ENCODE results near the gene TSPAN9. TPM values are rescaled to one million over a fixed set of nuclear protein-coding genes. Genes with fewer than 3 reads are reported as not detected.

Gene TSPAN9
- total RNA-seq, 4 donors from 2014 or later = 13.7 to 35.4 (median 26.7) TPM

DNA sequence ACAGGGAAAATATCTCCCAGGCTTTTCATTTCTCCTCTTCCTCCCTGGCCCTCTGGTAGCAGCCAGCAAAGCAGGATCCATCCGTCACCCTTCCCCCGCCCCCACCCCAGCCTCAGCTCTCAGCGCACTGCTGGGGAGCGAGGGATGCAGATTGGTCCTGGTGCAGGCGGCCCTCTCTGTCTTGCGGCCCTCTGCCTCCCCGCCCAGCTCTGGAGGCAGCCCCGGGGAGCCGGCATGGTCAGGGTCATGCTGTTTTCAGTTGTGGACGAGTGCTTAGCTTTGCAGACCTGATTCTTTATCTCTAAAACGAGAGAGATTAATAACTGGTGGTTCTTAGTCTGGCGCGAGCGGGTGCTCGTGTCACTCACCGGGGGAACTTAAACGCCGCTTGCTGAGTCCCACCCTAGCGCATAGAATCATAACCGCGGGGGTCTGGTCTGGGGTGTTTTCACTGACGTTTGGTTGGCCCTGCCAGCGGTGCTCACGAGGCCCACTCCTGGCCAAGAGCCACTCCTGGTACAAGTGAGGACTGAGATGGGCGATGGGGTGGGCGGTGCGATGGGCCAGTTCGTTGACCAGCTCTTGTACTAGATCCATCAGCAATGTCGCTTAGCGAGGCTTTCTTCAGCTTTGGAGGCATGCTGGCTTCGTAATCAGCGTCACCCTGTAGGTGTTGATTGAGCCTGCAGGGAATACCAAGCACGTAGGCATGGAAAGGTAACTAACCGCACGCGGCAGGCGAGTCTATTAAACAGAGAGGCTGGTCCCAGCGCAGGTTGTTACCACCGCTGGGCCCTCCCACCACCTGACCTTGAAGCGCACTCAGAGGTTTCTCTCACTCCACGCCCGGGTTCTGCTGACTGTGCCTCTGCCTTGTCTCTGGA lies 95.2 kb downstream of the TSPAN9 start:
- no peak for DNase-seq (ENCODE audit: extremely low spot score)
- Histone ChIP-seq H3K4me1 (peaks cover 12 to 19% (median 17%) of the 10 kb centered on the region in 4 donors), H3K4me3 (no peak overlapping the region), H3K9me3 (no peaks in the 10 kb centered on the region), H3K36me3 (peaks cover 0 to 13% (median 0%) of the 10 kb centered on the region in 4 donors), H3K27me3 (no peaks in the 10 kb centered on the region), H3K27ac (replicated peaks in 1 of 4) (no peak overlapping the region)
- 92% methylated on average over 36 of the region's 42 CpGs for WGBS
- intact Hi-C loops (cut with DNase I) = no loop called here
- TF ChIP-seq EP300 (IDR thresholded peaks at IDR 0.05) (no peak), POLR2AphosphoS5 (IDR thresholded peaks at IDR 0.05) (no peak), POLR2A (IDR thresholded peaks at IDR 0.05; ENCODE audit: low read depth) (no peak)
- TF ChIP-seq, protein P1, sequence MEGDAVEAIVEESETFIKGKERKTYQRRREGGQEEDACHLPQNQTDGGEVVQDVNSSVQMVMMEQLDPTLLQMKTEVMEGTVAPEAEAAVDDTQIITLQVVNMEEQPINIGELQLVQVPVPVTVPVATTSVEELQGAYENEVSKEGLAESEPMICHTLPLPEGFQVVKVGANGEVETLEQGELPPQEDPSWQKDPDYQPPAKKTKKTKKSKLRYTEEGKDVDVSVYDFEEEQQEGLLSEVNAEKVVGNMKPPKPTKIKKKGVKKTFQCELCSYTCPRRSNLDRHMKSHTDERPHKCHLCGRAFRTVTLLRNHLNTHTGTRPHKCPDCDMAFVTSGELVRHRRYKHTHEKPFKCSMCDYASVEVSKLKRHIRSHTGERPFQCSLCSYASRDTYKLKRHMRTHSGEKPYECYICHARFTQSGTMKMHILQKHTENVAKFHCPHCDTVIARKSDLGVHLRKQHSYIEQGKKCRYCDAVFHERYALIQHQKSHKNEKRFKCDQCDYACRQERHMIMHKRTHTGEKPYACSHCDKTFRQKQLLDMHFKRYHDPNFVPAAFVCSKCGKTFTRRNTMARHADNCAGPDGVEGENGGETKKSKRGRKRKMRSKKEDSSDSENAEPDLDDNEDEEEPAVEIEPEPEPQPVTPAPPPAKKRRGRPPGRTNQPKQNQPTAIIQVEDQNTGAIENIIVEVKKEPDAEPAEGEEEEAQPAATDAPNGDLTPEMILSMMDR (IDR thresholded peaks at IDR 0.05) = no peak

DNA sequence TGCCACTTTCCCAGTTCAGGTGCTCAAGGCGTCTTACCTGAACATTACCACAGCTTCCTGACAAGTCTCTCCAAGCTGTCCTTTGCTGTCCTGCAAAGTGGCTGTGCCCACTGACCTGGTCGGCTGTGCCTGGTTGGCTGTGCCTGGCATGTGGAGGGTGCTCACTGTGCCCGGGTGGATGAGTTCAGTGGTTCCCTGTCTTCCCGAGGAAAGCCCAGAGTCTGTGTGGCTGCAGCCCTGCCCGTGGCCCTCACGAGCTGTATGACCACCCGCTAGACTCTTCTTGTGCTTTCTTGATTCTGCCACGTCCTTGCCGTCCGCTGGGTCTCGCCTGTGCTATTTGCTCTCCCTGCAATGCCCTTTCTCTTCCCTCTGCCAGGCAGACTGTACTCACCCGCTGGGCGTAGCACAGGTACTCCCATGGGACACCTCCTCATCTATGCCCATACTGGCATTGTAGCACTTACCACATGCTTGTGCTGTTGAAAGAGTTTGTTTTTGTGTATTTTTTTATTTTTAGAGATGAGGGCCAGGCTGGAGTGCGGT lies 95.9 kb downstream of the TSPAN9 start:
- no peak for TF ChIP-seq POLR2A (IDR thresholded peaks at IDR 0.05; ENCODE audit: low read depth)
- no peak for TF ChIP-seq EP300 (IDR thresholded peaks at IDR 0.05)
- TF ChIP-seq POLR2AphosphoS5 (IDR thresholded peaks at IDR 0.05) = no peak
- TF ChIP-seq, protein P1 (IDR thresholded peaks at IDR 0.05) = no peak
- 98% methylated on average over 10 of the region's 14 CpGs for WGBS
- Histone ChIP-seq H3K27me3 (no peaks in the 10 kb centered on the region), H3K36me3 (peaks cover 0 to 10% (median 0%) of the 10 kb centered on the region in 4 donors), H3K4me3 (no peak overlapping the region), H3K4me1 (peaks cover 10 to 18% (median 11%) of the 10 kb centered on the region in 4 donors), H3K27ac (replicated peaks in 1 of 4) (no peak overlapping the region), H3K9me3 (no peaks in the 10 kb centered on the region)
- DNase-seq (ENCODE audit: extremely low spot score) = no peak
- intact Hi-C loops (cut with DNase I) = no loop called here

DNA sequence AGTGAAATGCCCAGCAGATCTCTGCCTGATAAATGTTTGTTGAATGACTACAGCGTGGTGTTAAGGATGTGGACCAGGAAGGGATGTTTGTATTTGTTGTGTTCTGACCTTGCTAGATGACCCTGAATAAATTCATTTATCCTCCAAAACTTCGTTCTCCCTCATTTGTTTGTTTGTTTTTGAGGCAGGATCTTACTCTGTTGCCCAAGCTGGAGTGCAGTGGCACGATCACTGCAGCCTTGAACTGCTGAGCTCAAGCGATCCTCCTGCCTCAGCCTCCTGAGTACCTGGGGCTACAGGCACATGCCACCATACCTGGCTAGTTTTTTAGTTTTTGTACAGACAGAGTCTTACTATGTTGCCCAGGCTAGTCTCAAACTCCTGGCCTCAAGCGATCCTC lies 96.7 kb downstream of the TSPAN9 start:
- WGBS = 90% methylated on average over 5 of the region's 5 CpGs
- no peaks in the 10 kb centered on the region for H3K9me3 ChIP-seq
- TF ChIP-seq, protein P1 (IDR thresholded peaks at IDR 0.05) = no peak
- TF ChIP-seq POLR2A (IDR thresholded peaks at IDR 0.05; ENCODE audit: low read depth) (no peak), EP300 (IDR thresholded peaks at IDR 0.05) (no peak), POLR2AphosphoS5 (IDR thresholded peaks at IDR 0.05) (no peak)
- no peak for DNase-seq (ENCODE audit: extremely low spot score)
- H3K27ac ChIP-seq (replicated peaks in 1 of 4) = no peak overlapping the region
- H3K27me3 ChIP-seq = no peaks in the 10 kb centered on the region
- peaks cover 1 to 20% (median 3%) of the 10 kb centered on the region in 4 donors for H3K4me1 ChIP-seq
- intact Hi-C loops (cut with DNase I) = no loop called here
- peaks cover 0 to 9% (median 0%) of the 10 kb centered on the region in 4 donors for H3K36me3 ChIP-seq
- H3K4me3 ChIP-seq = no peak overlapping the region

DNA sequence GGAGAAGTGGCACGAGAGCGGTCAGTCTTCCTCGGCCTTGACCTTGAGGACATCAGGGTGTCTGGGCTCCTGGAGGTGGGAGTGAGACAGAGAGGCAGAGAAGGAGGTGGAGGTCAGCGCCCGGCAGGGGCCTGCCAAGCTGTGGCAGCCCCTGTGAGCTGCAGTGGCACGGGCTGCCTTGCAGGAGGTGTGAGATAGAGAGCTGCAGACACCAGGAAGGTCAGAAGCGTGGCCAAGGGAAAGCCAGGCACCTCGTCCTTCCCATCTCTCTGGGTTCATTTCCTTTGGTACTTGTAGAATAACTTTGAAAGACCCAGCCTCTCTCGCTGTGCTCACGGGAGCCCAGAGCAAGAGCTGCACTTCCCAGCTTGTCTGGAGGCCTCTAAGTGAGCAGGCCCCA lies 98.1 kb downstream of the TSPAN9 start:
- peaks cover 0 to 28% (median 0%) of the 10 kb centered on the region in 4 donors for H3K4me1 ChIP-seq
- TF ChIP-seq POLR2AphosphoS5 (IDR thresholded peaks at IDR 0.05) = no peak
- TF ChIP-seq EP300 (IDR thresholded peaks at IDR 0.05) = no peak
- TF ChIP-seq, protein P1 (IDR thresholded peaks at IDR 0.05) = no peak
- no peak for TF ChIP-seq POLR2A (IDR thresholded peaks at IDR 0.05; ENCODE audit: low read depth)
- peaks cover 0 to 9% (median 0%) of the 10 kb centered on the region in 4 donors for H3K36me3 ChIP-seq
- WGBS = 90% methylated on average over 9 of the region's 10 CpGs
- H3K27ac ChIP-seq (replicated peaks in 1 of 4) = no peak overlapping the region
- H3K27me3 ChIP-seq = no peaks in the 10 kb centered on the region
- DNase-seq (ENCODE audit: extremely low spot score) = no peak
- H3K9me3 ChIP-seq = no peaks in the 10 kb centered on the region
- intact Hi-C loops (cut with DNase I) = no loop called here
- no peak overlapping the region for H3K4me3 ChIP-seq
